NCI-H526 (cell line): Measurements from ENCODE around the gene LZTR1.

Source experiments
- DNase-seq, 2 experiments: peaks; one replicate each; lab custom pipeline; 2025; lab: John Stamatoyannopoulos, UW

The LZTR1 gene

DNA sequence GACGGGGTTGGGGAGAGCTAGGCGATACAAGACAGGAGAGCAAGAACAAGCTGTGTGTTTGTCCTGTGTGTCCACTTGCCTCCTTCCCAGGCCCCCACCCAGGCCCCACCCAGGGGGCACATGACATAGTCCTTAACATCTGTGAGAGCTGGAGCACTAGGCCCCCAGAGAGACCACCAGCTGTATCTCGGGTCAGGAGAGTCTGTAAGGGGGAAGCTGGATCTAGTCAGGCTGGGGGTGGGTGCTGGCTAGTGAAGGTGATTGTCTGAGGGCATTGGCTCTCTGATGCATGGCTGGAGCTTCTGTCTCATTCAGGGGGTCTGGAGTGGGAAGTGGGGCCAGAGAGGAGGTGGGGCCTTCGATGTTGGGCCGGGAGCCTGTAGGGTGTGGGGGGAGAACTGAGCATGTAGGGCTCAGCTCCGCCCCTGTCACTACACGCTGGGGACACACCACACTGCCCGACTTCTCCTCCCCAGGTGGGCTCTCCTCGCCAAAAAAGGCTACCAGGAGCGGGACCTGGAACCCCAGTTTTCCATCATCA lies 33.4 kb downstream of the LZTR1 start:
- DNase-seq = no peak

GRCh38 chr22:21016644-21017420 lies 34.7 kb downstream of the LZTR1 start:
- DNase-seq = no peak

GRCh38 chr22:21018314-21018713 lies 36.2 kb downstream of the LZTR1 start:
- no peak for DNase-seq

- peak in 1 of 2 experiments; percentile 23 for DNase-seq
Measured at GRCh38 chr22:21020802-21021429, 38.8 kb downstream of the LZTR1 start.

DNA sequence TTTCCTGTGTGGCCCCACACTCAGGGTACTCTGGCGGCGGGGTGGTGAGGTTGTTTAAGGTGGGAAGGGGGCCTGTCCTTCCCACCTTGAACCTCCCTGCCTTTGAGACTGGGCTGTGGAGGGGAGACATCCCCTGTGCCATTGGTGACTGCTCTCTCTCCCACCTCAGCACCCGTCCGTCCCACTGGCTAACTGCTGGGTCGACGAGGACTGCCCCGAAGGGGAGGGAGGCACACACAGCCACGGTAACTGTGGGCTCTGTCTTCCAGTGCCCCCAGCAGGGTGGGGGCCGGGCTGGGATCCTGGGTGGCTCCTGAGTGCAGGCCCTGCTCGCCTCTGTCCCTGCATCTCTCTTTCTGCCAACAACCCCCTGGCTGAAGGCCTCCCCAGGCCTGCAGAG lies 40.4 kb downstream of the LZTR1 start:
- DNase-seq = no peak

DNA sequence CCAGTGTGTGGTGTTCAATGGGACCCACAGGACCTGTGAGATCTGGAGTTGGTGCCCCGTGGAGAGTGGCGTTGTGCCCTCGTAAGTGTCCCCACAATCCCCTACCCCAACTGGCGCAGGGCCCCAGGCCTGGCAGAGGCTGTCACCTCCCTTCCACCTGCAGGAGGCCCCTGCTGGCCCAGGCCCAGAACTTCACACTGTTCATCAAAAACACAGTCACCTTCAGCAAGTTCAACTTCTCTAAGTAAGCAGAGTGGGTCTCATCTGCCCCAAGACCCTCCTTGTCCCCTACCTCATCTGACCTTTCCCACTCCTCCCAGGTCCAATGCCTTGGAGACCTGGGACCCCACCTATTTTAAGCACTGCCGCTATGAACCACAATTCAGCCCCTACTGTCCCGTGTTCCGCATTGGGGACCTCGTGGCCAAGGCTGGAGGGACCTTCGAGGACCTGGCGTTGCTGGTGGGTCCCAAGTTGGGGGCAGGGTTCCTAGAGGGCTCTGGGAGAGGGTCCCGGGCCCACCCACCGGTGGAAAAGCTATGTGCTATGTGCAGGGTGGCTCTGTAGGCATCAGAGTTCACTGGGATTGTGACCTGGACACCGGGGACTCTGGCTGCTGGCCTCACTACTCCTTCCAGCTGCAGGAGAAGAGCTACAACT lies 41.0 kb downstream of the LZTR1 start:
- no peak for DNase-seq

DNA sequence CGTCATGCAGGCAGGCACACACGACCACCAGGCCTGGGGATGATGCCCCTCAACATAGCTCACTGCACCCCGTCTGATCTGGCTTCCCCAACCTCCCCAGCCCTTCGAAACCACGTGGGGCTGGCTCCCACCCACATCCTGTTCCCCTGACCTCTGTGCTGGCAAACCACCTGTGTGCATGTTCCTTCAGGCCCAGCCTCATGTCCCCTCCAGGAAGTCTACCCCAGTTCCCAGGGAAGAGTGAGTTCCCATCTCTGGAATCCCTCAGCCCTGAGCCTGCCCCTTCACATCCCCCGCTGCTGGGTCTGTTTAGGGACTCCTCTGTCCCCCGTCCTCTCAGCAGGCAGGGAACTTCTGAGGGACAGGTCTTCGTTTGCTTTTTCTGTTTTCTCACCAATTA lies 43.2 kb downstream of the LZTR1 start:
- no peak for DNase-seq

DNA sequence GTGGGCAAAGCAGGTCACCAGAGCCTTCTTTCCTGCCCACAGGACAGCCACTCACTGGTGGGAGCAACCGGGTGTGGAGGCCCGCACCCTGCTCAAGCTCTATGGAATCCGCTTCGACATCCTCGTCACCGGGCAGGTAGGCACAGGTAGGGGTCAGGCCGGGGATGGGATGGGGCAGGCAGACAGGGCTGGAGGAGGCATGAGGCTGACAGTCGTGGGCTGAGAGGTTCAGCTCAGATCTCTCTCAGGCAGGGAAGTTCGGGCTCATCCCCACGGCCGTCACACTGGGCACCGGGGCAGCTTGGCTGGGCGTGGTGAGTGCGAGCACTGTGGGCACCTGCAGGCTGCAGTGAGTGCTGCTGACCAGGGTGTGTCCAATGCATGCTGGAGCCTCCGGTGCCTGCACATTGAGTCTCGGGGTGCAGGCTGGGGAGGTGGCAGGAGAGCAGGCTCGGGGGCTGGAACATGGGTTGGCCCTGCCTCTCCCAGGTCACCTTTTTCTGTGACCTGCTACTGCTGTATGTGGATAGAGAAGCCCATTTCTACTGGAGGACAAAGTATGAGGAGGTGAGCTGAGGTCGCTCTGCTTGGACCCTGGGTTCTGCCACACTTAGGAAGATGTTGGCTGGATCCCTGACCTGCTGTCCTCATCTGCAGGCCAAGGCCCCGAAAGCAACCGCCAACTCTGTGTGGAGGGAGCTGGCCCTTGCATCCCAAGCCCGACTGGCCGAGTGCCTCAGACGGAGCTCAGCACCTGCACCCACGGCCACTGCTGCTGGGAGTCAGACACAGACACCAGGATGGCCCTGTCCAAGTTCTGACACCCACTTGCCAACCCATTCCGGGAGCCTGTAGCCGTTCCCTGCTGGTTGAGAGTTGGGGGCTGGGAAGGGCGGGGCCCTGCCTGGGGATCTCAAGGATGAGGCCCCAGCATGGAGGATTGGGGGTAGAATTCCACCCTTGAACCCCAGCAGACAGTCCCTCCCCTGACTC lies 44.0 kb downstream of the LZTR1 start:
- DNase-seq = no peak

GRCh38 chr22:21026783-21027692 lies 44.9 kb downstream of the LZTR1 start:
- DNase-seq = no peak

GRCh38 chr22:21028277-21029251 lies 46.5 kb downstream of the LZTR1 start:
- DNase-seq = no peak

DNA sequence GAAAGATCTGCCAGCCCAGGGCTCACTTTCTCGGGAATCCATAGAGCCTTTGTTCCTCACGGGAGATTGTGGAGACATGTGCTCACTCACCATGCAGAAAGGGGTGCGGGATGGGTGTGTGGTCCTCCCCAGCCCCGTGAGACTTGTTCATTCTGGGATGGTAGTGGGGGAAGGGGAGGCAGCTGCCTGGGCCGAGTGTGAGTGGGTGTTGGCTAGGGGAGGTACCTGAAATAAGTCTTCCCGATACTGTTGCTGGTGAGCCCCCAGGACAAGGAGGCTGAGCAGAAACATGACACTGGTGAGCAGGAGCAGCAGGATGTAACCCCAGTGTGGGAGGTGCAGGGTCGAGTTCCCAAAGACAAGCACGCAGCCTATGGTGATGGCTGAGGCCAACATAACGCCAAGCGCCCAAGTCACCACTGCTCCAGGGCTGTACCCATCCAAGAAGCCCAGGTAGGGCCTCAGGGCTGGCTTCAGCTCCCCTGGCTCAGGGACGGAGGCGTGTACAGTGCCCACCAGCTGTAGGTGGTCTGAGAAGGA lies 47.5 kb downstream of the LZTR1 start:
- DNase-seq = no peak

GRCh38 chr22:21030032-21030431 lies 47.9 kb downstream of the LZTR1 start:
- DNase-seq = no peak

- no peak for DNase-seq
Measured at GRCh38 chr22:21030621-21031544, 48.8 kb downstream of the LZTR1 start.

GRCh38 chr22:21031545-21032036 lies 49.5 kb downstream of the LZTR1 start:
- DNase-seq = no peak

- DNase-seq = peak in 1 of 2 experiments; percentile 34
Measured at GRCh38 chr22:21032037-21032867, 50.2 kb downstream of the LZTR1 start, which contains the start of gene SLC7A4. Gene SLC7A4, minus strand, starts transcription at chr22:21032561. Its CDS starts 749 bp downstream, at chr22:21031812.

DNA sequence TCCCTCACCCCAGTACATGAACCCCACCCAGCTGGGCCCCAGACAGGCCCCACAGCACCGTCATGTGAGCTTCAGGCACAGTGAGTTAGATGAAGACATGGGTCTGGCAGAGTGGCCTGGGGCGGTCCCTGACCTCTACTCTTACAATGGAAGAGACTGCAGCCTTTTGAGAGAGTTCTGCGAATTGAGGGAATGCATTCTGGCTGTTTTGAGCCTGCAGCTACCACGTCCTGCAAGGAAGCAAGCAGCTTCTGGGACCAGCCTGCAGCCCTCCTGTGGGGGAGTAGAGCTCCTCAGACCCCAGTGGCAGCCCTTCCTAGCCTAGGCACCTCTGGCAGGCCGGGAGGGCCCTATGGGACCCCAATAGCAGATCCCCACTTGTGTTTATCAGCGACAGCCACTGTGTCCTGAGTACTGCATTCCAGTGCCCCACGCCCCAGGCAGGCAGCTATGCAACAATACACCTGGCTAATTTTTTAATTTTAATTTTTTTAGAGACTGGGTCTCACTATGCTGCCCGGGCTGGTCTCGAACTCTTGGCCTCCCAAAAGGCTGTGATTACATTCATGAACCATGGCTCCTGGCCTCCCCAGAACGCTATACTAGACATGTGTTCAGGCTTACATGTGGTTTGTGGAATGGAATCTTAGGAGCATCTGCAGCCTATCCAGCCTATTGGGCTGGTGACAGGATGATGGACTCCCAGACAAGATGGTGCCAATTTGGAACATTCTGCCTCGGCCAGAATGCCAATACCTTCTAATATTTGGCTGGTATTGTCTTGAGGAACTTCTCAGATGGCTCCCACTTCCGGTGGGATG lies 51.0 kb downstream of the LZTR1 start:
- DNase-seq = no peak
